ENCODE measurements around the gene REEP3. TPM values are rescaled to one million over a fixed set of nuclear protein-coding genes. Genes with fewer than 3 reads are reported as not detected.

The REEP3 gene
- total and polyA plus RNA-seq, 2 experiments from 2014 or later, result 44.2 to 49.2 TPM

DNA sequence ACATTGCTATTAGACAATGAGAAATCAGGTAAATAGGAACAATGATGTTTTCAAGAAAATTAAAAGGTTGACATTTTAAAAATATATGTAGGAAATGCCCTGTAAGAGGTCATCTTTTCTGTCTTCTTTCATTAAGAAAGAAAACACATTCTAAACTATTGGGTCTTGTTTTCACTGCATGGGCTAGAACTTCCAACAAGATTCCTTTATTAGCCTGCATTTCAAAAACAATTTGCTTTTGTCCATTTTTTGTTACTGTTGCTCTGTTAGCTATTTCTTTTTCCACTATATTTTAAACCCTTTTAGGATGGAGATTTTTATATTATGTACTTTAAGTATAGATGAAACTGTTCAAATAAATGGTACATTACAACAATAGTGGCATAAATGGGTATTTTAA, 9.2 kb downstream of the REEP3 start:
- Histone ChIP-seq H3K27ac (no peak overlapping the region), H3K9me3 (ENCODE audit: low read depth) (no peaks in the 10 kb centered on the region), H3K4me1 (ENCODE audit: low read depth) (peaks cover 13% of the 10 kb centered on the region), H3K4me3 (no peak overlapping the region), H3K27me3 (no peaks in the 10 kb centered on the region), H3K36me3 (no peaks in the 10 kb centered on the region)
- TF ChIP-seq, protein P1, sequence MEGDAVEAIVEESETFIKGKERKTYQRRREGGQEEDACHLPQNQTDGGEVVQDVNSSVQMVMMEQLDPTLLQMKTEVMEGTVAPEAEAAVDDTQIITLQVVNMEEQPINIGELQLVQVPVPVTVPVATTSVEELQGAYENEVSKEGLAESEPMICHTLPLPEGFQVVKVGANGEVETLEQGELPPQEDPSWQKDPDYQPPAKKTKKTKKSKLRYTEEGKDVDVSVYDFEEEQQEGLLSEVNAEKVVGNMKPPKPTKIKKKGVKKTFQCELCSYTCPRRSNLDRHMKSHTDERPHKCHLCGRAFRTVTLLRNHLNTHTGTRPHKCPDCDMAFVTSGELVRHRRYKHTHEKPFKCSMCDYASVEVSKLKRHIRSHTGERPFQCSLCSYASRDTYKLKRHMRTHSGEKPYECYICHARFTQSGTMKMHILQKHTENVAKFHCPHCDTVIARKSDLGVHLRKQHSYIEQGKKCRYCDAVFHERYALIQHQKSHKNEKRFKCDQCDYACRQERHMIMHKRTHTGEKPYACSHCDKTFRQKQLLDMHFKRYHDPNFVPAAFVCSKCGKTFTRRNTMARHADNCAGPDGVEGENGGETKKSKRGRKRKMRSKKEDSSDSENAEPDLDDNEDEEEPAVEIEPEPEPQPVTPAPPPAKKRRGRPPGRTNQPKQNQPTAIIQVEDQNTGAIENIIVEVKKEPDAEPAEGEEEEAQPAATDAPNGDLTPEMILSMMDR (IDR thresholded peaks at IDR 0.05; ENCODE audit: low read depth, low read length), result no peak
- DNase-seq (ENCODE audit: low read depth in 1 of 2, low spot score in 1 of 2), result no peak

DNA sequence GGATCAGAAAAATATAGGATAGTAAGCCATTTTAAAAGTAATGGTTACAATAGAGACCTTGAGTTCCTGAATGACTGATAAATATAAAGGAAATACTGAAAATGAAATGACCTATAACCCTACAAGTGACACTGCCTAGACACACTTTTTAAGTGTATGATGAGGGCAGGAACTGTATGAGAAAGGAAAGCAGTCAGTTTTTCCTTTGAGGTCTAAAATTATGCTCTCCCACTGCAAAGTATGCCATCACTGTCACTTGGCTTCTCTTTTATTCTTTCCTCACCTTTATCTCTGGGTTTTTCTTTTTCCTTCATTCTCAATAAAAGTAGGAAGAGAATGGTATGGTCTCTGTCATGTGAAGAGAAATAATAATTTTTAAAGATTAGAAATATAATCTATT, 13.5 kb downstream of the REEP3 start:
- TF ChIP-seq, protein P1 (IDR thresholded peaks at IDR 0.05; ENCODE audit: low read depth, low read length), result no peak
- DNase-seq (ENCODE audit: low read depth in 1 of 2, low spot score in 1 of 2), result no peak
- H3K27me3 ChIP-seq, result no peaks in the 10 kb centered on the region
- H3K27ac ChIP-seq, result no peak overlapping the region
- H3K36me3 ChIP-seq, result no peaks in the 10 kb centered on the region
- no peaks in the 10 kb centered on the region for H3K9me3 ChIP-seq (ENCODE audit: low read depth)
- no peak overlapping the region for H3K4me3 ChIP-seq
- peaks cover 10% of the 10 kb centered on the region for H3K4me1 ChIP-seq (ENCODE audit: low read depth)

DNA sequence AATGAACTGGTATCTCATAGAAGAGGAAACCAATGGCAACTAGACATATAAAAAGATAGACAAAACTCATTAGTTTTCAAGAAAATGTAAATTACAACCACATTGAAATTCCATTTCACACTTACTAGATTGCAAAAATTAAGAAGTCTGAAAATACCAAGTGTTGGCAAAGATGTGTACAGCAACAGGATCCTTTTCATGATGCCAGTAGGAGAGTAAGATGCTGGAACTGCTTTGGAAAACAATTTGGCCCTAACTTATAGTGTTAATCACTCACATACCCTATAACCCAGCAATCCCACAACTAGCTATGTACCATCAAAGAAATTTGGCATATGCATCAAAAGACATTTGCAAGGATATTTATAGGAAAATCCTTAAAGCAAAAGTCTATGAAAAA, 15.5 kb downstream of the REEP3 start:
- Histone ChIP-seq H3K4me3 (no peak overlapping the region), H3K27me3 (no peaks in the 10 kb centered on the region), H3K36me3 (no peaks in the 10 kb centered on the region), H3K4me1 (ENCODE audit: low read depth) (peaks cover 4% of the 10 kb centered on the region), H3K9me3 (ENCODE audit: low read depth) (no peaks in the 10 kb centered on the region), H3K27ac (no peak overlapping the region)
- TF ChIP-seq, protein P1 (IDR thresholded peaks at IDR 0.05; ENCODE audit: low read depth, low read length), result no peak
- DNase-seq (ENCODE audit: low read depth in 1 of 2, low spot score in 1 of 2), result no peak

- Histone ChIP-seq H3K4me1 (ENCODE audit: low read depth) (peaks cover 2% of the 10 kb centered on the region), H3K9me3 (ENCODE audit: low read depth) (no peaks in the 10 kb centered on the region)
- TF ChIP-seq, protein P1 (IDR thresholded peaks at IDR 0.05; ENCODE audit: low read depth, low read length), result no peak
Observed at GRCh38 chr10:63537536-63537935, 16.3 kb downstream of the REEP3 start.

DNA sequence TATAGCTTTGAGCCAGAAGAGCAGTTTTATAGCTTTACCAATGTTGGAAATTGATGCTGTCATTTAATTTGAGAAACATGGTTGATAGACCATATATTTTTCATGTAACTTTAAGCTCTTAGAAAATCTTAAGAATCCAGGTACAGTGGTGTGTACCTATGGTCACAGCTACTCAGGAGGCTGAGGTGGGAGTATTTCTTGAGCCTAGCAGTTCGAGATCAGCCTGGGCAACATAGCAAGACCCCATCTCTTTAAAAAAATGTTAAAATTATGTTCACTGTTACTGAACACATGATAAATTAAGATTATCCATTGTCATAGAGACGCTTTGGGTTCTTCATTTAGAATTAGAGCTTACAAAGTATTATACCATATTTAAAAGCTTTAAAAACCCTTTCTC, 18.2 kb downstream of the REEP3 start:
- TF ChIP-seq, protein P1 (IDR thresholded peaks at IDR 0.05; ENCODE audit: low read depth, low read length), result no peak
- Histone ChIP-seq H3K4me3 (no peak overlapping the region), H3K9me3 (ENCODE audit: low read depth) (no peaks in the 10 kb centered on the region), H3K4me1 (ENCODE audit: low read depth) (peaks cover 11% of the 10 kb centered on the region), H3K27ac (no peak overlapping the region), H3K36me3 (no peaks in the 10 kb centered on the region), H3K27me3 (no peaks in the 10 kb centered on the region)
- no peak for DNase-seq (ENCODE audit: low read depth in 1 of 2, low spot score in 1 of 2)

More at GRCh38 chr10:63537536-63537935, 16.3 kb downstream of the REEP3 start:
- DNase-seq (ENCODE audit: low read depth in 1 of 2, low spot score in 1 of 2), result no peak
- Histone ChIP-seq H3K27me3 (no peaks in the 10 kb centered on the region), H3K36me3 (no peaks in the 10 kb centered on the region), H3K27ac (no peak overlapping the region), H3K4me3 (no peak overlapping the region)

GRCh38 chr10:63539994-63540393, 18.8 kb downstream of the REEP3 start:
- H3K9me3 ChIP-seq (ENCODE audit: low read depth), result no peaks in the 10 kb centered on the region
- TF ChIP-seq, protein P1 (IDR thresholded peaks at IDR 0.05; ENCODE audit: low read depth, low read length), result no peak
- H3K27me3 ChIP-seq, result no peaks in the 10 kb centered on the region
- peaks cover 11% of the 10 kb centered on the region for H3K4me1 ChIP-seq (ENCODE audit: low read depth)
- H3K4me3 ChIP-seq, result no peak overlapping the region
- H3K27ac ChIP-seq, result no peak overlapping the region
- no peak for DNase-seq (ENCODE audit: low read depth in 1 of 2, low spot score in 1 of 2)
- H3K36me3 ChIP-seq, result no peaks in the 10 kb centered on the region
